HepG2 (cell line): ENCODE data around the gene ATG9A. TPM values are rescaled to one million over a fixed set of nuclear protein-coding genes. Genes with fewer than 3 reads are reported as not detected.

ENCODE experiments used
- ATAC-seq: fragments of 200-7000 bp; cut with Tn5 transposase; 3 replicates; pipeline ENCODE4 v1.9.1; 2020; ENCODE audit warnings: mild to moderate bottlenecking, moderate library complexity
- BruUV-seq: library from RNA; stranded (reverse); fragments of 400-500 nt; replicated peaks from 2 replicates; lab custom pipeline; 2021; lab: Mats Ljungman, UMichigan
- CTCF ChIA-PET: fragments of 300-600 bp; formaldehyde crosslinking; extraction: SDS; loops from one replicate; lab custom pipeline; 2021; ENCODE audit warnings: low total read pairs, inconsistent platforms, low intra/inter-chr PET ratio; lab: Yijun Ruan, JAX
- POLR2A ChIA-PET: fragments of 350-600 bp; sonication (Branson Sonifier 250); formaldehyde crosslinking; loops from one replicate; lab custom pipeline; 2020; ENCODE audit warnings: antibody characterized with exemption, inconsistent platforms; lab: Yijun Ruan, JAX
- DNase-seq: peaks from one replicate; pipeline ENCODE4 v3.0.0-alpha.2; 2015; ENCODE audit warnings: low spot score
- FAIRE-seq: peaks from 3 replicates; lab custom pipeline; 2011; peaks lifted over from hg19 to GRCh38; lab: Jason Lieb, UNC
- H2AFZ ChIP-seq: one replicate; pipeline ENCODE4 v1.6.1; 2011; ENCODE audit warnings: low read length, inconsistent platforms
- H3K27ac ChIP-seq: fragments of 300-600 bp; 3 replicates; pipeline ENCODE4 v1.8.0; 2011; ENCODE audit warnings: mixed run types, mild to moderate bottlenecking, mixed read lengths, low read length, inconsistent platforms; ENCODE audit not compliant: insufficient read depth; ENCODE audit errors: extremely low read length
- H3K27me3 ChIP-seq, 2 experiments: fragments of 200-600 bp in 1 of 2; 2 replicates in 1 of 2; 3 replicates in 1 of 2; pipeline versions ENCODE4 v1.6.0 to v1.8.0; 2011; ENCODE audit warnings: low read length in 2 of 2, mild to moderate bottlenecking in 2 of 2, moderate library complexity in 2 of 2, inconsistent platforms in 1 of 2; ENCODE audit not compliant: insufficient read depth in 2 of 2, control insufficient read depth in 1 of 2
- H3K36me3 ChIP-seq, 2 experiments: fragments of 200-600 bp in 1 of 2; replicated peaks in 1 of 2; 2 replicates in 1 of 2; 3 replicates in 1 of 2; pipeline versions ENCODE4 v1.5.1 to v1.8.0; 2011; ENCODE audit warnings: low read length in 2 of 2, inconsistent platforms in 1 of 2; ENCODE audit not compliant: insufficient read depth in 2 of 2, control insufficient read depth in 1 of 2
- H3K4me1 ChIP-seq: 2 replicates; pipeline ENCODE4 v1.5.1; 2012; ENCODE audit warnings: low read length, inconsistent platforms; ENCODE audit not compliant: insufficient read depth
- H3K4me2 ChIP-seq: 2 replicates; pipeline ENCODE4 v1.6.0; 2011; ENCODE audit warnings: low read depth, low read length, inconsistent platforms
- H3K4me3 ChIP-seq, 3 experiments: fragments of 200-600 bp in 1 of 3; sonication (generic), shearing (Covaris generic) in 1 of 3; replicated peaks in 1 of 3; 2 replicates each; pipeline ENCODE4 v1.5.1; 2011 to 2016; ENCODE audit warnings: low read length in 3 of 3, inconsistent platforms in 2 of 3, low read depth in 2 of 3, mild to moderate bottlenecking in 2 of 3, control low read depth in 1 of 3, mixed read lengths in 1 of 3; ENCODE audit not compliant: insufficient read depth in 1 of 3
- H3K79me2 ChIP-seq: one replicate; pipeline ENCODE4 v1.6.1; 2011; ENCODE audit warnings: low read length, inconsistent platforms; ENCODE audit not compliant: insufficient read depth
- H3K9ac ChIP-seq: 2 replicates; pipeline ENCODE4 v1.6.0; 2011; ENCODE audit warnings: mild to moderate bottlenecking, low read depth, low read length, inconsistent platforms; ENCODE audit not compliant: insufficient read depth
- H3K9me3 ChIP-seq: 2 replicates; pipeline ENCODE4 v1.5.1; 2012; ENCODE audit warnings: mild to moderate bottlenecking, low read length
- H4K20me1 ChIP-seq: 2 replicates; pipeline ENCODE4 v1.6.0; 2011; ENCODE audit warnings: inconsistent platforms, mild to moderate bottlenecking, low read length, moderate library complexity; ENCODE audit not compliant: insufficient read depth
- MNT ChIP-seq: fragments of 450-650 bp; IDR thresholded peaks from 2 replicates; pipeline ENCODE4 v1.6.1; 2016
- ZHX2 ChIP-seq, 2 experiments: sonication (generic) in 1 of 2; formaldehyde crosslinking in 1 of 2; IDR thresholded peaks; 2 replicates each; pipeline versions ENCODE4 v1.6.1 to v1.9.0; 2014 to 2022; ENCODE audit warnings: antibody characterized with exemption in 1 of 2, borderline replicate concordance in 1 of 2, inconsistent platforms in 1 of 2, low read depth in 1 of 2, missing genetic modification reagents in 1 of 2
- WGBS: methylation state at CpG from one replicate; pipeline ENCODE4 v1.1.6; 2017; ENCODE audit warnings: low lambda C conversion rate; 5-methylcytosine and 5-hydroxymethylcytosine counted together
- in situ Hi-C: cut with HindIII; loops from 2 replicates; pipeline ENCODE4 v1.10.0; 2017; ENCODE audit warnings: low pct_unique_long_range_greater_than_20kb; ENCODE audit not compliant: extremely low pct_ligation_motif_present
- intact Hi-C: fragments of 100-400 bp; cut with micrococcal nuclease; formaldehyde crosslinking; loops from one replicate; pipeline ENCODE4 v1.10.0; 2022; ENCODE audit not compliant: unreplicated experiment
- polyA plus RNA-seq, 8 experiments: library from polyadenylated mRNA; depleted of rRNA in 3 of 8; stranded (reverse) in 7 of 8; unstranded in 1 of 8; fragments of >200 nt; fragmentation: Illumina TruSeq in 4 of 8; extraction: Trizol in 4 of 8; gene quantifications; 2 replicates each; pipeline versions ENCODE4 v1.2.1 to v1.2.3, GENCODE V29; 2011 to 2016; ENCODE audit warnings: low read depth in 4 of 8, missing spikeins in 1 of 8, mixed read lengths in 1 of 8; ENCODE audit not compliant: insufficient read depth in 1 of 8
- total RNA-seq, 5 experiments: library from RNA; depleted of rRNA; stranded (reverse); fragments of >200 nt; fragmentation: Illumina TruSeq; extraction: Trizol; gene quantifications; 2 replicates each; pipeline ENCODE4 v1.2.3, GENCODE V29; 2016; ENCODE audit warnings: low read depth in 1 of 5

The ATG9A gene
- total and polyA plus RNA-seq, 2 of the 13 experiments (the other 11 are each of a cell fraction or from before 2014, with no cell fraction given), result 35.0 to 131 TPM

- Histone ChIP-seq H3K27me3 (peaks cover 2 to 35% of the 10 kb centered on the region in 2 experiments; a peak in 4 of 5 replicates), H4K20me1 (no peaks in the 10 kb centered on the region), H3K4me3 (no peak overlapping the region), H2AFZ (no peak overlapping the region), H3K27ac (no peak overlapping the region), H3K4me1 (peaks cover 71% of the 10 kb centered on the region), H3K9me3 (no peaks in the 10 kb centered on the region), H3K9ac (no peak overlapping the region), H3K79me2 (no peaks in the 10 kb centered on the region), H3K4me2 (no peak overlapping the region), H3K36me3 (peaks cover 1 to 13% of the 10 kb centered on the region in 2 experiments; a peak in 4 of 5 replicates)
- no peak for ATAC-seq
- intact Hi-C loops (no loop called here), in situ Hi-C loops (no loop called here)
- no peak for DNase-seq
- POLR2A ChIA-PET, result interaction anchor here (0.7 to 5.7 kb wide), 4 partner anchors 9 to 44 kb away, joined by 3 to 73 read pairs (median 4); partner anchors contain the start of genes DNAJB2 and ZFAND2B
- no peak for FAIRE-seq
- BruUV-seq, result no TSS peak
- TF ChIP-seq ZHX2 (IDR thresholded peaks at IDR 0.05; ENCODE audit: low read depth) (no peak), ZHX2 (CRISPR knock-in tag; IDR thresholded peaks at IDR 0.05; ENCODE audit: borderline replicate concordance) (no peak), MNT (0 out of 2 replicates have a peak, but pooled peaks have one; percentile 28)
- CTCF ChIA-PET, result interaction anchor here (0.6 kb wide), 1 partner anchor 40 kb away, joined by 3 read pairs; no protein-coding TSS in a partner anchor
- 77% methylated on average over 5 of the region's 5 CpGs for WGBS
These were observed 22.6 kb upstream of the ATG9A start for GRCh38 chr2:219252084-219252483.
